ENCODE measurements around the gene ALG12. TPM values are rescaled to one million over a fixed set of nuclear protein-coding genes. Genes with fewer than 3 reads are reported as not detected.
A peak's percentile ranks its signal among the peaks of the same experiment; 100 is the strongest.

ALG12 gene
- total RNA-seq, 1 experiment from 2014 or later, result 25.4 TPM

GRCh38 chr22:49936018-49936972 lies 18.1 kb upstream of the ALG12 start:
- Mint-ChIP-seq H3K36me3 (ENCODE audit: insufficient read depth, unreplicated experiment) (peaks cover 29% of the 10 kb centered on the region), H3K27me3 (ENCODE audit: unreplicated experiment) (no peaks in the 10 kb centered on the region), H3K9me3 (ENCODE audit: low read depth, unreplicated experiment) (no peaks in the 10 kb centered on the region), H3K4me3 (ENCODE audit: low read depth, unreplicated experiment) (peak overlapping the region; percentile 43), H3K27ac (ENCODE audit: unreplicated experiment) (peak overlapping the region; percentile 72), H3K4me1 (ENCODE audit: low read depth, unreplicated experiment) (peaks cover 18% of the 10 kb centered on the region)
- TSS peak; percentile 89 for BruUV-seq (replicated peaks)
- CTCF ChIA-PET, result interaction anchor here (0.7 to 3.0 kb wide), 6 partner anchors 11 to 554 kb away, joined by 3 to 30 read pairs (median 6); no protein-coding TSS in a partner anchor
- intact Hi-C loops (cut with micrococcal nuclease; ENCODE audit: unreplicated experiment), result loop anchor here (10.0 kb wide), 1 partner anchor 209 kb away; no protein-coding TSS in a partner anchor
- TF ChIP-seq CTCF (IDR thresholded peaks at IDR 0.05; ENCODE audit: unreplicated experiment), result no peak
- peak; percentile 91 for DNase-seq

GRCh38 chr22:49935561-49935960 lies 17.3 kb upstream of the ALG12 start:
- Mint-ChIP-seq H3K9me3 (ENCODE audit: low read depth, unreplicated experiment) (no peaks in the 10 kb centered on the region), H3K27ac (ENCODE audit: unreplicated experiment) (no peak overlapping the region), H3K4me1 (ENCODE audit: low read depth, unreplicated experiment) (peaks cover 26% of the 10 kb centered on the region), H3K4me3 (ENCODE audit: low read depth, unreplicated experiment) (peak overlapping the region; percentile 43), H3K27me3 (ENCODE audit: unreplicated experiment) (no peaks in the 10 kb centered on the region), H3K36me3 (ENCODE audit: insufficient read depth, unreplicated experiment) (peaks cover 35% of the 10 kb centered on the region)
- DNase-seq, result no peak
- intact Hi-C loops (cut with micrococcal nuclease; ENCODE audit: unreplicated experiment), result loop anchor here (10.0 kb wide), 1 partner anchor 209 kb away; no protein-coding TSS in a partner anchor
- TF ChIP-seq CTCF (IDR thresholded peaks at IDR 0.05; ENCODE audit: unreplicated experiment), result no peak
- BruUV-seq (replicated peaks), result no TSS peak
- CTCF ChIA-PET, result interaction anchor here (1.0 to 3.0 kb wide), 2 partner anchors 11 to 16 kb away, joined by 11 to 30 read pairs; no protein-coding TSS in a partner anchor

- BruUV-seq (replicated peaks), result no TSS peak
- intact Hi-C loops (cut with micrococcal nuclease; ENCODE audit: unreplicated experiment), result loop anchor here (5.0 to 10.0 kb wide), 3 partner anchors 57 to 210 kb away; partner anchors contain the start of gene IL17REL
- peaks cover 27% of the 10 kb centered on the region for H3K4me1 Mint-ChIP-seq (ENCODE audit: low read depth, unreplicated experiment)
- peak; percentile 83 for DNase-seq
- TF ChIP-seq CTCF (IDR thresholded peaks at IDR 0.05; ENCODE audit: unreplicated experiment), result no peak
- no peak overlapping the region for H3K27ac Mint-ChIP-seq (ENCODE audit: unreplicated experiment)
- CTCF ChIA-PET, result interaction anchor here (3.0 kb wide), 1 partner anchor 17 kb away, joined by 30 read pairs; no protein-coding TSS in a partner anchor
- H3K9me3 Mint-ChIP-seq (ENCODE audit: low read depth, unreplicated experiment), result no peaks in the 10 kb centered on the region
- H3K4me3 Mint-ChIP-seq (ENCODE audit: low read depth, unreplicated experiment), result peak overlapping the region; percentile 26
- no peaks in the 10 kb centered on the region for H3K27me3 Mint-ChIP-seq (ENCODE audit: unreplicated experiment)
- H3K36me3 Mint-ChIP-seq (ENCODE audit: insufficient read depth, unreplicated experiment), result peaks cover 35% of the 10 kb centered on the region
Measured at GRCh38 chr22:49934891-49935557, 16.8 kb upstream of the ALG12 start.

GRCh38 chr22:49934160-49934890 lies 16.1 kb upstream of the ALG12 start:
- Mint-ChIP-seq H3K4me1 (ENCODE audit: low read depth, unreplicated experiment) (peaks cover 27% of the 10 kb centered on the region), H3K27me3 (ENCODE audit: unreplicated experiment) (no peaks in the 10 kb centered on the region), H3K36me3 (ENCODE audit: insufficient read depth, unreplicated experiment) (peaks cover 35% of the 10 kb centered on the region), H3K4me3 (ENCODE audit: low read depth, unreplicated experiment) (peak overlapping the region; percentile 31), H3K9me3 (ENCODE audit: low read depth, unreplicated experiment) (no peaks in the 10 kb centered on the region), H3K27ac (ENCODE audit: unreplicated experiment) (peak overlapping the region; percentile 61)
- peak; percentile 69 for DNase-seq
- intact Hi-C loops (cut with micrococcal nuclease; ENCODE audit: unreplicated experiment), result loop anchor here (5.0 to 10.0 kb wide), 3 partner anchors 58 to 210 kb away; partner anchors contain the start of gene IL17REL
- CTCF ChIA-PET, result interaction anchor here (1.0 kb wide), 1 partner anchor 15 kb away, joined by 3 read pairs; no protein-coding TSS in a partner anchor
- TF ChIP-seq CTCF (IDR thresholded peaks at IDR 0.05; ENCODE audit: unreplicated experiment), result no peak
- no TSS peak for BruUV-seq (replicated peaks)
